Smooth muscle cell (in vitro differentiated cells): ENCODE measurements around the gene NPY. TPM values are rescaled to one million over a fixed set of nuclear protein-coding genes. Genes with fewer than 3 reads are reported as not detected.
"Not testable (repeated sequence)": the region's sequence is repeated elsewhere in the genome, so short reads cannot be mapped to it uniquely, and the experiment has no call there.

Experiments used
- DNase-seq: peaks from one replicate; lab custom pipeline; 2025; ENCODE audit not compliant: unreplicated experiment; lab: John Stamatoyannopoulos, UW
- H2AFZ ChIP-seq: fragments of 200-600 bp; sonication (generic); 2 replicates; pipeline ENCODE4 v1.6.0; 2016; ENCODE audit warnings: antibody characterized with exemption, low read depth, mild to moderate bottlenecking
- H3F3A ChIP-seq: fragments of 200-600 bp; sonication (generic); 2 replicates; pipeline ENCODE4 v1.6.0; 2017; ENCODE audit warnings: antibody characterized with exemption, low read depth
- H3K27ac ChIP-seq: fragments of 200-600 bp; sonication (generic); 2 replicates; pipeline ENCODE4 v1.5.1; 2016; ENCODE audit warnings: low read depth, mild to moderate bottlenecking
- H3K27me3 ChIP-seq: fragments of 200-600 bp; sonication (generic); 2 replicates; pipeline ENCODE4 v1.6.1; 2016; ENCODE audit warnings: low read depth, mild to moderate bottlenecking
- H3K36me3 ChIP-seq: fragments of 200-600 bp; sonication (generic); 2 replicates; pipeline ENCODE4 v1.5.1; 2016; ENCODE audit warnings: low read depth
- H3K4me1 ChIP-seq: fragments of 200-600 bp; sonication (generic); 2 replicates; pipeline ENCODE4 v1.5.1; 2016; ENCODE audit warnings: low read depth
- H3K4me2 ChIP-seq: fragments of 200-600 bp; sonication (generic); 2 replicates; pipeline ENCODE4 v1.6.0; 2016; ENCODE audit warnings: mild to moderate bottlenecking
- H3K4me3 ChIP-seq: fragments of 200-600 bp; sonication (generic); 2 replicates; pipeline ENCODE4 v1.5.1; 2016; ENCODE audit warnings: mild to moderate bottlenecking
- H3K79me2 ChIP-seq: fragments of 200-600 bp; sonication (generic); 2 replicates; pipeline ENCODE4 v1.6.0; 2016; ENCODE audit warnings: low read depth, mild to moderate bottlenecking
- H3K9ac ChIP-seq: fragments of 200-600 bp; sonication (generic); 2 replicates; pipeline ENCODE4 v1.6.0; 2016; ENCODE audit warnings: low read depth
- H3K9me3 ChIP-seq: fragments of 200-600 bp; sonication (generic); replicated peaks from 2 replicates; pipeline ENCODE4 v1.5.1; 2016; ENCODE audit warnings: low read depth
- H4K20me1 ChIP-seq: fragments of 200-600 bp; sonication (generic); 2 replicates; pipeline ENCODE4 v1.6.0; 2016; ENCODE audit warnings: low read depth
- WGBS: methylation state at CpG from one replicate; pipeline ENCODE4 v1.1.7; 2016; ENCODE audit warnings: low lambda C conversion rate; 5-methylcytosine and 5-hydroxymethylcytosine counted together
- polyA plus RNA-seq: library from polyadenylated mRNA; unstranded; fragments of >200 nt; fragmentation: Nextera tagmentation; extraction: Ambion mirVana; gene quantifications from 2 replicates; pipeline ENCODE4 v1.2.1, GENCODE V29; 2016
- total RNA-seq: library from RNA; depleted of rRNA; stranded (reverse); fragments of >200 nt; gene quantifications from 2 replicates; pipeline ENCODE4 v1.2.3, GENCODE V29; 2014
- TF ChIP-seq, protein P1 (sequence below): fragments of 200-600 bp; sonication (generic); IDR thresholded peaks from 2 replicates; pipeline ENCODE4 v1.5.1; 2017; ENCODE audit warnings: borderline replicate concordance, mild to moderate bottlenecking, antibody characterized with exemption; ENCODE audit not compliant: insufficient read depth, poor library complexity, severe bottlenecking

The NPY gene
- total and polyA plus RNA-seq, 2 experiments from 2014 or later = 0.63 to 10.6 TPM

DNA sequence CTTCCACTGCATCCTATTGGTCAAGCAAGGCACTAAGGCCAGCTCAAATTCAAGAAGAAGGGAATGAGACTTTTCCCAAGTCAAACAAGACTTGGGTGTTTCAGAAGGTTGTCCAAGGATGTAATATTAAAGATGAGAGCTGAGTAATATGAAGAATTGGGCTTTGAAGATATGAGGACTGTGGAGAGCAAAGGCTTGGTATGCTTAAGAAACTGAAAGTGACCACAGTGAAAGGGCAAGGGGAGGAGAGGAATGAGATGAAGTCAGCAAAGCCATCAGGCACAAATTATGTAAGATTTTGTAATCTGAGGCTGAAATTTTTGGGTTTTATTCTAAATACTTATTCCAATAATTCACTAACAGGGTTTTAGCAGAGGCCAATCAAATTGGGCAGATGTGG is 38.6 kb upstream of the NPY start:
- no peaks in the 10 kb centered on the region for H3K36me3 ChIP-seq
- H3K9ac ChIP-seq = no peak overlapping the region
- DNase-seq = no peak
- no peak overlapping the region for H3K4me2 ChIP-seq
- no peaks in the 10 kb centered on the region for H3K27me3 ChIP-seq
- H3F3A ChIP-seq = no peaks in the 10 kb centered on the region
- no peaks in the 10 kb centered on the region for H4K20me1 ChIP-seq
- no peak overlapping the region for H2AFZ ChIP-seq
- no peak overlapping the region for H3K4me3 ChIP-seq
- TF ChIP-seq, protein P1, sequence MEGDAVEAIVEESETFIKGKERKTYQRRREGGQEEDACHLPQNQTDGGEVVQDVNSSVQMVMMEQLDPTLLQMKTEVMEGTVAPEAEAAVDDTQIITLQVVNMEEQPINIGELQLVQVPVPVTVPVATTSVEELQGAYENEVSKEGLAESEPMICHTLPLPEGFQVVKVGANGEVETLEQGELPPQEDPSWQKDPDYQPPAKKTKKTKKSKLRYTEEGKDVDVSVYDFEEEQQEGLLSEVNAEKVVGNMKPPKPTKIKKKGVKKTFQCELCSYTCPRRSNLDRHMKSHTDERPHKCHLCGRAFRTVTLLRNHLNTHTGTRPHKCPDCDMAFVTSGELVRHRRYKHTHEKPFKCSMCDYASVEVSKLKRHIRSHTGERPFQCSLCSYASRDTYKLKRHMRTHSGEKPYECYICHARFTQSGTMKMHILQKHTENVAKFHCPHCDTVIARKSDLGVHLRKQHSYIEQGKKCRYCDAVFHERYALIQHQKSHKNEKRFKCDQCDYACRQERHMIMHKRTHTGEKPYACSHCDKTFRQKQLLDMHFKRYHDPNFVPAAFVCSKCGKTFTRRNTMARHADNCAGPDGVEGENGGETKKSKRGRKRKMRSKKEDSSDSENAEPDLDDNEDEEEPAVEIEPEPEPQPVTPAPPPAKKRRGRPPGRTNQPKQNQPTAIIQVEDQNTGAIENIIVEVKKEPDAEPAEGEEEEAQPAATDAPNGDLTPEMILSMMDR = no peak
- no peaks in the 10 kb centered on the region for H3K9me3 ChIP-seq
- no peaks in the 10 kb centered on the region for H3K79me2 ChIP-seq
- H3K27ac ChIP-seq = no peak overlapping the region
- H3K4me1 ChIP-seq = no peaks in the 10 kb centered on the region

DNA sequence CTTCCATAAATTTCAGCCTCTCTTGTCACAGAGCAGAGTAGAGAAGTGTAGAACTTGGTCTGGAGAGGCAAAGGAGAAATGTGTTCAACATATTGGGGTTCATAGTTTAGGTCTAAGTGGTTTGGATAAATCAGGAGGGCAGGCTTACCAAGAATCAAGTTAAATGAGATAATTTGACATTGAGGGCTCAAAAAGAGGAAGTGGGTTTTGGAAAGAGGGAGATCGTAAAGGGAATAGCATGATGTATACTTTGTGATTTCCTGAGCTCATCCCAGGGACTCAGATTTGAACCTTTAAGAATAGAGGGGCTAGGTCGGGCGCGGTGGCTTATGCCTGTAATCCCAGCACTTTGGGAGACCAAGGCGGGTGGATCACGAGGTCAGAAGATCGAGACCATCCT is 34.7 kb upstream of the NPY start:
- Histone ChIP-seq H3K79me2 (no peaks in the 10 kb centered on the region), H3K36me3 (no peaks in the 10 kb centered on the region), H4K20me1 (no peaks in the 10 kb centered on the region), H3K9me3 (no peaks in the 10 kb centered on the region), H3K4me2 (no peak overlapping the region), H3F3A (no peaks in the 10 kb centered on the region), H3K4me3 (no peak overlapping the region), H3K27me3 (no peaks in the 10 kb centered on the region), H3K4me1 (no peaks in the 10 kb centered on the region), H3K27ac (no peak overlapping the region), H3K9ac (no peak overlapping the region), H2AFZ (no peak overlapping the region)
- 96% methylated on average over 7 of the region's 7 CpGs for whole genome bisulfite sequencing
- TF ChIP-seq, protein P1 = no peak
- no peak for DNase-seq

DNA sequence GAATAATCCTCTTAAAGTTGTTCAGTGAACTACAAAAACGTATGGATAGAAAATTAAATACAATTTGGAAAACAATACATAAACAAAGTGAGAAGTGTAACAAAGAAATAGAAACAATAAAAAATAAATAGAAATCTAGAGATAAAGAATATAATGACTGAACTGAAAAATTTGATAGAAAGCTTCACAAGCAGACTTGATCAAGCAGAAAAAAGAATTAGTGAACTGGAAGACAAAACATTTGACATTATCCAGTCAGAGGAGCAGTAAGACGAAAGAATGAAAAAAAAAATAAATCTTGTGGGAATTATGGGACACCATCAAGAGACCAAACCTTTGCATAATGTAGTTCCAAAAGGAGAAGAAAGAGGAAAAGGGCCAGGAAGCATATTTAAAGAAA is 32.4 kb upstream of the NPY start:
- Histone ChIP-seq H3K9ac (no peak overlapping the region), H3K27me3 (no peaks in the 10 kb centered on the region), H3K4me3 (no peak overlapping the region), H3K79me2 (no peaks in the 10 kb centered on the region), H3K9me3 (no peaks in the 10 kb centered on the region), H3K4me2 (no peak overlapping the region), H4K20me1 (no peaks in the 10 kb centered on the region), H3F3A (no peaks in the 10 kb centered on the region), H2AFZ (no peak overlapping the region), H3K27ac (no peak overlapping the region), H3K36me3 (no peaks in the 10 kb centered on the region), H3K4me1 (no peaks in the 10 kb centered on the region)
- 88% methylated on average over 2 of the region's 2 CpGs for WGBS
- TF ChIP-seq, protein P1 = no peak
- DNase-seq = no peak

DNA sequence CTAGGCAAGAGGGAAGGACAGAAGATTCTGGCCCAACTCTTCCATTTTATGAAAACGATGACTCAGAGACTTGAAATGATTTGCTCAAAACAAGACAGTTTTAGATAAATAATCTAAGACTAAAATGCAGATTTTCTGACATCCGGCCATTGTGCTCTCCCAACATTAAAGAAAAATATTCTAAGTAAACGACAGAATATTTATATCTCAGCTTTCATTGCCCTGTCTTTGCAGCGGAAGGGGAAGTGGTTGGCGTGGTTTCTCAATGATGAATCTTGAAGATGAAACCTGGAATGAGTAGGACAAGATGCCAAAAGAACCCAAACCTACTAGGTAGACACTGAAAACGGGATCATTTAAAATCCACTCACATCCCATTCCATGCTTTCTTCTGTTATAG is 28.9 kb upstream of the NPY start:
- H3K4me2 ChIP-seq = no peak overlapping the region
- H3K9ac ChIP-seq = no peak overlapping the region
- no peak overlapping the region for H2AFZ ChIP-seq
- no peak for DNase-seq
- H4K20me1 ChIP-seq = no peaks in the 10 kb centered on the region
- H3K4me3 ChIP-seq = no peak overlapping the region
- no peaks in the 10 kb centered on the region for H3K36me3 ChIP-seq
- 95% methylated on average over 6 of the region's 6 CpGs for WGBS
- H3K27me3 ChIP-seq = no peaks in the 10 kb centered on the region
- TF ChIP-seq, protein P1 = no peak
- H3F3A ChIP-seq = no peaks in the 10 kb centered on the region
- H3K4me1 ChIP-seq = no peaks in the 10 kb centered on the region
- H3K9me3 ChIP-seq = no peaks in the 10 kb centered on the region
- no peaks in the 10 kb centered on the region for H3K79me2 ChIP-seq
- H3K27ac ChIP-seq = no peak overlapping the region

DNA sequence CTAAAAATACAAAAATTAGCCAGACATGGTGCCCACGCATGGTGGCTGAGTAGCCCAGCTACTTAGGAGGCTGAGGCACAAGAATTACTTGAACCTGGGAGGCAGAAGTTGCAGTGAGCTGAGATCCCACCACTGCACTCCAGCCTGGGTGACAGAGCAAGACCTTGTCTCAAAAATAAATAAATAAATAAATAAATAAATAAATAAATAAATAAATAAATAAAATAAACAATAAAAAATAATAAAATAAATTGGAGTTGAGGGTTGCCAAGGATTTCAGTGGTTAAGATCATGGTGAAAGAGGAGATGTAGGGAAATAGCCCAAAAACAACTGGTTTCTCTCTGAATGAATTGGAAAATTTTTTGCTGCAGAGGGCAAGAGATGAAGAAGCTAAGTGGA is 25.7 kb upstream of the NPY start:
- not testable (repeated sequence) for H2AFZ ChIP-seq, H3K27me3 ChIP-seq, H3K4me1 ChIP-seq, H3K27ac ChIP-seq, H3K79me2 ChIP-seq, H3F3A ChIP-seq, DNase-seq, H4K20me1 ChIP-seq, H3K9ac ChIP-seq, H3K9me3 ChIP-seq, H3K4me2 ChIP-seq, H3K4me3 ChIP-seq, H3K36me3 ChIP-seq
- WGBS = 100% methylated on average over 1 of the region's 1 CpG
